Occipital lobe (tissue), 2 donors: Measurements from ENCODE around the gene KNCN. TPM values are rescaled to one million over a fixed set of nuclear protein-coding genes. Genes with fewer than 3 reads are reported as not detected.
A peak's percentile ranks its signal among the peaks of the same experiment; 100 is the strongest.

ENCODE experiments used
- DNase-seq: peaks from one replicate; lab custom pipeline; 2025; lab: John Stamatoyannopoulos, UW
- total RNA-seq: library from RNA; depleted of rRNA; stranded (reverse); fragments of >200 nt; gene quantifications from one replicate; pipeline ENCODE4 v1.2.3, GENCODE V29; 2014

The KNCN gene
- total RNA-seq, 1 donor from 2014 or later = not detected

DNA sequence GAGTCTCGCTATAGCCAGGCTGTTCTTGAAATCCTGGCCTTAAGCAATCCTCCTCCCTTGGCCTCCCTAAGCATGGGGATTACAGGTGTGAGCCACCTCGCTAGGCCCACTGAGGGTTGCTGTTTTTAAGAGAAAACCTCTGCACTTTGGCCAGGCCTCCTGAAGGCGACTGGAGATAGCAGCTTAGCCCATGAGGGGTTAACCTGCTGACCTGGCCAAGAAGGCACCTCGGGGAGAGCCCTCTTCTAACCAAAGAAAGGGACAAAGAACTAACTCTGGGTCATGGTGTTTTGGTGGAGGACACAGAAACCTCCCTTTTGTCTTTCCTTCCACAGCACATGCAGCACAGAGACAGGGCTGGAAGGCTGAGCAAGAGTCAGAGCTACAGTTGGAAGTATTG lies 17.7 kb upstream of the KNCN start:
- DNase-seq = no peak

DNA sequence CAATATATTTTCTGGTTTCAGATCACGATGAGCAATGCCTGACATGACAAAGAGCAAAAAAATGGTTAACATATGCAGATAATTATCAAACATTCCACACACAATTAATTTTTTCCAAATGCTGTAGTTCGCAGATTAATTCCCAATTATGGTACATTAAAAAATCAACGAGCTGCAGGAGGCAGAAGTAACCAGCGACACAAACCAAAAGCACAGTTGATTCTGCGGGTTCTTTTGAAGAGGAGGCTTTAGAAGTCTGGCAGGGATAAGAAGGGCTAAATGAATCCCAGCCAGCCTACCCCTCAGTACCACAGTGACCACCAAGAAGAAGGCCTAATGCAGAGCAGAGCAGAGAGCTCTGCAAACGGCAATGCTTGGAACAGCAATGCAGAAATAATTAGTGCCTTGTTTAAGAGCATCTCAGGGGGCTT lies 17.0 kb upstream of the KNCN start:
- no peak for DNase-seq

DNA sequence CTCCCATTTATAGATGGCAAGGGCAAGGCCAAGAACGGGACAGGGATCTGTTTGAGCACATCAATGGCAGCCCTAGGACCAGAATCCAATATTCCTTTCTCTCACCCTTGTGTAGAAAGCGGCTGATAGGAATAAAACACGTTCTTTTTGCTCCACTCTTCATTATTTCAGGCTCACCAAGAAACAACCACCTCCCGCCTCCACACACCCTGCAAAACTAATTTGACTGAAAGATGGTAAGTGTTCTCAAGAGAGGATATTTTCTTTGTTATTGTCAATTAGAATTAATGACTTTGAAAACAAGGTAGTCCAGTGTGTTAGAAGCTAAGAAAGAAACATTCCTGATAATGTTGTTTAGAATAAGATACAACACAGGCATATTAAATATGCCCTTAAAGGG lies 11.9 kb upstream of the KNCN start:
- DNase-seq = no peak

DNA sequence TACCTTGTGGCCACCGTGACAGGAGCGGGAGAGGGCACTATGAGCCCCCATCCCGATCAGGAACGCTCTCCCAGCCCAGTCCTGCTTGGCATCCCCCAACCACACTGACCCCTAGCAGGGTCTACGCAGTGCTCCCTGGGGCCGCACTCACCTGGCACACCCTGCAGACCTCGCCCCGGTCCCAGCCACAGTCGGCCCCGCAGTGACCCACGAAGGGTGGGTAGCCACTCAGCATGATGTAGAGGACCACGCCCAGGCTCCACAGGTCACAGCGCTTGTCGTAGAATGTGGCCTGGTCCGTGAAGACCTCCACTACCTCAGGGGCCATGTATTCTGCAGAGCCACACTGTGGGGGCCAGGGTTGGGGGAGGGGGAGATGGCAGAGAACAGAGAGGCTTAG lies 11.1 kb upstream of the KNCN start:
- DNase-seq = no peak

DNA sequence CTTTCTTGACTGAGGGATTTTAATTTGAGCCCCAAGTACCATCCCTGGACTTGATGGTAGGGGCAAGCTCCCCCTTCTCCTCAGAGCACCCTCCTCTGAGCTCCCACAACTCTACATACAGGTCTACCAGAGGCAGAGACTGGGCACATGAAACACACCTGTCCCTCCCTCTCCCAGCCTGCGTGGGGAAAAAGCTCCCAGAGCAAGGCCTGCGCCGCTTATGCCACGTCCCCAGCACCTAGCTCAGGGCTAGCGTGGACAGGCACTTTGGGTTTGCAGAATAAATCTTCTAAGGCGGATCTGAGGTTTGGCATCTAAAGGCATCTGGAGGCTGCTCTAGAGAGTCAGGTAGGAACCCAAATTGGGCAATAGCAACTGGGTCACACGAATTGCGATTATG lies 7.5 kb upstream of the KNCN start:
- DNase-seq = no peak

DNA sequence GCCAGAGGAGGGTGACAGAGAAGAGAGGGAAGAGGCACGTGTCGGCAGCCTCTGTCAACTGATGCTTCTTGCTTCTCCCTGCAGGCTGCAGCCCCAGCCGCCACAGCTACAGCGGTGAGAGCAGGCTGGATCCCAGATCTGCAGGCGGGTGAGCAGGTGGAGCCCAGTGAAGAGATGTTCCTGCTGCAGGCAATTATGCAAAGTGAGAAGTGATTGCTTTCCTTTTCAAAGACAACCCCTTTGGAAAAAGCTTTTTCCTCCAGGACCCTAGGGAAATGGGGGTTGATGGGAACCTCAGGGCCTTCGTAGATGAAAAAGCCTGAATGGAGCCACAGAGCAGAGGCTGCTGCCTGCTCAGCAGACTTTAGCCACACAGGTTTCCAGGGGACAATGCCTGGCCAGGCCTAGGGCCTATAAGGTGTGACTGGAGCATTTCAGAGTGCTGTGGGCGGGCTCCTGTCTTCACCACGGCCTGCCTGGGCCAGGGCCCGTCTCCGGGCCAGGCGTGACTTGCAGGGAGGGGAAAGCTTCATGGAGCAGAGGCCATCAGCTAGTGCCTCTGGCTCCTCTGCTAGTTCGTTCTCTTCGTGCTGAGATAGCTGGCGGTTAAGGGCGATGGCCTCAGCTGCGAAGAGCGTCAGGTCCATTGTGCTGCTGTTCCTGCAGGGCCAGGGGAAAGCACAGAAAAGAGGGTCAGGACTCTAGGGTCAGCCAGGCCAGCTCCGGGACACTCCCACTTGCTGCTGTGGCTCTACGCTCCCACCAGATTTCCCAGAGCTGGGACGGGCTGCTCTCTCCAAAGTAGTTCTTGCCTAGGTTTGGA lies 6.9 kb upstream of the KNCN start:
- DNase-seq = peak; percentile 35

DNA sequence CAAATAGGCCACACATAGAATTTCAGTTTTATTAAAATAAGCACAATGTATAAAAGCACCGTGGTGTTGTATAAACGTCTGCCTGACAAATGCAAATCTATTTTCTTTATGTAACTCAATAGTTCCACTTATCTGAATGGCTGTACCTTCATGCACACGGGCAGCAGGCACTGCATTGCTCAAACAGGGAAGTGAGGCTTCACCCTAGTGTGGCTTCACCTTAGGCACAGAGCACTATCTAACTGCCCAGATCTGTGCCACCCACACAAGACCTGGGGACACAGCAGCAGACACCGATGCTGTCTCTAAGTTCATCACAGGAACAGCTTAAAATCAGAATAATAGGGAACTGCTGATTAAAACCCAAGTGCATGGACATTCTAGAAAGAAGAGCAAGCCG lies 6.0 kb upstream of the KNCN start:
- no peak for DNase-seq

DNA sequence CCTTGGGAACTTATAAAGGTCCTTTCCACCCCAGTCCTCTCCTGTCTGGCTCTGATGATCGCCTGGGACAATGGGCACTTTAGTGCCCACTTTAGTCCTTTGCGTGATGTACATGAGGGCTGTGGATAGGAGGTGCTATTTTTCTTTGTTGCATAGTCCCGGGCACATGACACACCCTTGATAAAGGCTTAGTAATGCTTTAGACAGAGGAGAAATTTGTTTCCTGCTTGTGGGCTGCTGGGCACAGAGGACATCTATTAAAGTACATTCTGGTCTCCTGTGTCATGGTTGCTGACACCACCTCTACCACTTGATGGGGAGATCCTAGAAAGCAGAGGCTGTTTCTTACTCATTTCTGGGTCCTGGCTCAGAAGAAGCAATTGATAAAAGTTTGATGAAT lies 5.4 kb upstream of the KNCN start:
- no peak for DNase-seq

DNA sequence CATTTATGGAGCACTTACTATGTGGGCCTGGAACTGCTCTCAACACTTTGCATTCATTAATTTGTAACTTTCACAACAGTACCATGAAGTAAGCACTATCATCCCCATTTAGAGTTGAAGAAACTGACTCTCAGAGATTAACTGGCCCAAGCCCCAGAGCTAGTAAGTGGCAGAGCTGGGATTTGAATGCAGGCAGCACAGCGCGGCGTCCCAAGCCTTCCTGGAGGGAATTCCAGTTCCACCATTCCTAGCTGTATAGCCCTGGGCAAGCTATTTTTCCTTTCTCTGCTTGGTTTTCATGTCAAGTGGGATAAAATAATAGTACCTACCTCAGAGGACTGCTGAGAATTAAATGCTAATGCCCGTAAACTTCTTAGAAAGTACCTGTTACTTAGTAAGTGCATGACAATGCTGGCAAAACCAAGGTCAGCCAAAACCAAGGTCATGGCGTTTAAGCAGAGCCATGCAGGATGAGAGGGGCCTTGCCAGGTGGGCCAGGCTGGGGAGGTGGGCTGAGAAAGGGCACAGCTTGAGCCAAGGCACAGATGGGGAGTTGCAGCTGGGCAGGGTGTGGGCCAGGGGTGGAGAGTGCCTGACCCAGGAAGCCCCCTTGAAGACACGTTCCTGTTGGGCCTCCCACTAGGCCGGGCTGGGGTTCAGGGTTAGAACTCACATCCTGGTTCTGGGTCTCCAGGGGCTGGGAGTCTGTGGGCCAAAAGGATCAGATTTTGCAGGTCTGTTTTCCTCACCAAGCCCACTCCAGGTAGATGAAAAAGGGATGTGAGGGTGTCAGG lies 4.6 kb upstream of the KNCN start:
- DNase-seq = no peak

DNA sequence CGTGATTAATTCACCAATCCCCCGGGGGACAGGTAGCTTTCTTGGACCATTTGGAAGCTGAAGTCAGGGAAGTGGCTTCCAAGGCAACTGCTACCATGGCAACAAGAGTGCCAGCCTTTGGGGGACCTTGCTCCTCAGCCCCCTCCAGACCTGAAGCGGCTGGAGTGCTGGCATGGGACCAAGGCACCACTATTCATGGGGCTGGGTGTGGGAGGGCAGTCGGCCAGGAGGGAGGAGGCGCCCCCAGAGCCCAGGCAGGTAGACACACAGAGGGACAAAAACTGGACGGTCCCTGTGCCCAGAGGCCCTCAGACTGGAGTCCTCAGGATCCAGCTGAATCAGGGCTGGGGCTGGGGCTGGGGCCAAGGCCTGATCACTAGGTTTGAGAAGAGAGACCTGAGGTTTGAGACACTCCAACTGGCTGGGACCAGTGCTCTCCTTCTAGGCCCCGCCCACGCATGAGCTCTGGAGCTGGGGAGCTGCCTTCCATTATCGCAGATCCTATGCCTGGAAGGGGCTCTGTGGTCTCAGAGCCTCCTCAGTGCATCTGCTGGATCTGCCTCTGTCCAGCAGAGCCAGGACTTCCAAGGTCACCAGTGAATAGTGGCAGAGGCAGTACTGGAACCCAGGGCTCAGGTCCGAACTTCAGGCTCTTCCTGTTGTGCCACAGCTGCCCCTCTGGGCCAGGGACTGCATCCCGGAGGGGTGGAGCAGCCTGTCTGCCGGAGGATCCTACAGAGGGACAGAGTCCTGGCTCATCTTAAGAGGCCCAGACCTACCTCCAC lies 3.3 kb upstream of the KNCN start:
- DNase-seq = no peak

DNA sequence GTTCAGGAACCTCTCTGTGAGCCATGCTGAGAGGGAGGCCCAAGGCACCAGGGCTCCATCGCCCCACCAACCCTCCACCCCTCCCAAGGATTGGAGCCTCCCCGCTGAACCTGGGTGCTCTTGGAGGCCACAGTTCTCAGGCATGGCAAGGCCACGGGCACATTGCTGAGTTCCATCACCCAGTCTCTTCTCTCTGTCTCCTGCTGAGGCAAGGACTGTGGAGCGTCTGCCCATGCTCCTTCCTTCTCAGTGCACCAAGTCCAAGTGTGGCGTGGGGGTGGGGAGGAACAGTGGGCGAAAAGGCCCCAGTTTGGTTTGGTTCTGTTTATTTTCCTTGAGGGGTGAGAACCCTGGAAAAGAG lies 2.8 kb upstream of the KNCN start:
- no peak for DNase-seq

DNA sequence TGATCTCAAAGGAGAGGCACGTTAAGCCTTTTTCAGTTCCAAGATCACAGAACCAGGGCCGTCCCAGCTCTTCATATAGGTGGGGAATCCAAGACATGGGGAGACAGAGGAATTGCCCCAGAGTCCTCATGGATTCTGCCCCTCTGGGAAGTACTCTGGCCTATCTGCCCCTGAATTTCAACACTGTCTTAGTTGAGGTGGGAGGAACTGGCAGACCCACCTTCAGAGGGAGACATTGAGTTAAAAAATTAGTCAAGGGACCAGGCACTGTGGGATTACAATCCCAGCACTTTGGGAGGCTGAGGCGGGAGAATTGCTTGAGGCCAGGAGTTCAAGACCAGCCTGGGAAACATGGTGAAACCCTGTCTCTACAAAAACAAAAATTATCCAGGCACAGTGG lies 2.1 kb upstream of the KNCN start:
- no peak for DNase-seq

DNA sequence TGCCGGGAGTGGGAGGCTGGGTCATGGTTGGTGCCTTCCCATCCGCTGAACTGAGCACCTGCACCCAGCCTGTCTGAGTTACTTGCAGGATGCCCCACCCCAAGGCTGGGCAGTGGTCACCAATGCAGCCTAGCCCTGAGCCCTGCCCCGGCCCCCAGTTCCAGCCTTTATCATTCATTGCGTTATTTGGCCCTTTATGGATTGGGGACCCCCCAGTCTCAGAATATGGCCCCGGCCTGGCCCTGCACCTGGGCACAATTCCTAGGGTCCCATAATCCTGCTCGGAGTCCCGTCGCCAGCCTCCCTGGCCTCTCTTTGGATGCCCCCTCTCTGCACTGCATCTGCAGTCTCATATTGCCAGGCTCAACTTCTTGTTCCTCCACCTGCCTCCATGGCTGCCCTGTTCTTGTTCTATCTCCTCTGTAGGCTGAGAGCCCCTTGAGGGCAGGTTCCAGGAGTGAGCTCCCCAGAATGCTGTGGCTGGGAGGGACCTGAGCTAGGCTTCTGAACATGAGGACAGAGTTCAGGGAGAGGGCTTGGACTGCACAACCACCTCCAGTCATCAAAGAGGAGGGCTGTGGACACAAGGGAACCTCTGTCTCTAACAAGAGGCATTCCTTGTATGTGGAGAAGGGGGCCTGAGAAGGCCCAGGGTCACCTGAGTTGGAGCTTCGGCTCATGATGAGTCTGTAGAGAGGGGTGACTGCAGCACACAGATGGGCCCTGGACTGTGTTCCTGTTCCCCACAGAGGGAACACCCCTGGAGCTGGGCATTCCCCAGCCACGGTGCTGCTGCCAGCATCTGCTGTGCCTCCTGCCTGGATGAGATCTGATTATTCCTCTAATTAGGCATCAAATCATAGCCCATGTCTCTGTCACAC lies 1.1 kb upstream of the KNCN start:
- DNase-seq = no peak

DNA sequence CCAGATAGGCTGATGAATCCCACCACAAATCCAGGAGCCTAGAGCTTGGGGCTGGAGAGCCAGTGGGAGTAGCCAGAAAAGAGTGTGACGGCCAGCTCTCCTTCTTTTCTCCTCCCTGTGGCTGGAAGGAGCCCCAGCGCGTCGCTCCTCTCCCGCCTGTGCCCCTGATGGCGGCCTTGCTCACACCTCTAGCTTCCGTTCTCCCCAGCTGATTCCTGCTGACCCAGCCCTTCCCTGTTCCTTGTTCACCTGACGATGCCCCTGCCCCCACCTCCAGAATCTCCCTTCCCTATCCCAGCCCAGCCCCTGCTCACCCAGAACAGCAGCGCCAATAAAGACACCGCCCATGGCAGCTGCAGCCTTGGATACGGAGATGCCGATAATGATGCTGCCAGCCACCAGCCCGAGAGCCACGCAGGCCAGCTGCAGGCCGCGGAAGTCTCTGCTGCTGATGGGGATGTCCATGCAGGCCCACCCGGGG lies 656 bp downstream of the KNCN start:
- DNase-seq = no peak

DNA sequence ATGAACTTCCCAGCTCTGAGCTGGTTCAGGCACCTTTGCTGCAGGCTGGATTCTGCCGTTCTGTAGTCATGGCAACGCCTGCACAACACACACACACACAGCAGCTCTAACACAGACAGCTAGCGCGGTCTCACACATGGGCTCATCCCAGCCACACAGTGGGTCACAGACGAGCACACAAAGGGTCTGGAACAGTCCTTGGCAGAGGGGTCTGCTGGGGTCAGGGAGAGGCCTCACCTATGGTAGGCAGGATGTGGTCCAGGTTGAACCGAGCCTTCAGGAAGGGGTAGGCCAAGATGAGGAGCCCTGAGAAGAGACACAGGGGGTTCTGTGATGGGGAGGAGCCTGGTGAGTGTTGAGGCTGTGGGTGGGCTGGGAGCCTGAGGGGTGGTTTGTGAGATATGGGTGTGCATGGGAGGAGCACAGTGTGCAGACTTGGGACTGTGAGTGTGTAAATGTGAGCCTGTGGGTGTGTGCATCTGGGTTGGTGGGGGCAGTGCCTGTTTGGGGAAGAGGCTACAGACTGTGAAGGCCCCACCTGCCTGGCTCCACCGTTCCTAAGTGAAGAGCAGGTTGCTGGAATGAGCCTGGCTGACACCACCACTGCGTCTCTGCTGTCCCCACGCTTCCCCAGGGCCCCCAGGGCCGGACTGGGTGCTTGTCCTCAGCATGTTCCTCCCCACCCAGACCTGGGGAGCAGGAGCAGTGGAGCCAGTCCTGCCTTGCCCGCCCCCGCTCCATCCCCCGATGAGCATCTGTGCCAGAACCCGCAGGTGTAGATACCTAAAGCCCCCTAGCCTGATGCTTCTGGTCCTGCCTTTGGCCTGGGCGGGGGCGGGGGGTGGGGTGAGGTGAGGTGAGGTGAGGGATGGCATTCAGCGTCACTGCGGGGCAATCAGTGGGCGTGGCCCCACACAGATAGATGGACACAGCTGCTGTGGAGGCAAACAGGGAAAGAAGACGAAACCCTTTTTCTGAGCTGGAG lies 1.5 kb downstream of the KNCN start:
- peak; percentile 43 for DNase-seq

DNA sequence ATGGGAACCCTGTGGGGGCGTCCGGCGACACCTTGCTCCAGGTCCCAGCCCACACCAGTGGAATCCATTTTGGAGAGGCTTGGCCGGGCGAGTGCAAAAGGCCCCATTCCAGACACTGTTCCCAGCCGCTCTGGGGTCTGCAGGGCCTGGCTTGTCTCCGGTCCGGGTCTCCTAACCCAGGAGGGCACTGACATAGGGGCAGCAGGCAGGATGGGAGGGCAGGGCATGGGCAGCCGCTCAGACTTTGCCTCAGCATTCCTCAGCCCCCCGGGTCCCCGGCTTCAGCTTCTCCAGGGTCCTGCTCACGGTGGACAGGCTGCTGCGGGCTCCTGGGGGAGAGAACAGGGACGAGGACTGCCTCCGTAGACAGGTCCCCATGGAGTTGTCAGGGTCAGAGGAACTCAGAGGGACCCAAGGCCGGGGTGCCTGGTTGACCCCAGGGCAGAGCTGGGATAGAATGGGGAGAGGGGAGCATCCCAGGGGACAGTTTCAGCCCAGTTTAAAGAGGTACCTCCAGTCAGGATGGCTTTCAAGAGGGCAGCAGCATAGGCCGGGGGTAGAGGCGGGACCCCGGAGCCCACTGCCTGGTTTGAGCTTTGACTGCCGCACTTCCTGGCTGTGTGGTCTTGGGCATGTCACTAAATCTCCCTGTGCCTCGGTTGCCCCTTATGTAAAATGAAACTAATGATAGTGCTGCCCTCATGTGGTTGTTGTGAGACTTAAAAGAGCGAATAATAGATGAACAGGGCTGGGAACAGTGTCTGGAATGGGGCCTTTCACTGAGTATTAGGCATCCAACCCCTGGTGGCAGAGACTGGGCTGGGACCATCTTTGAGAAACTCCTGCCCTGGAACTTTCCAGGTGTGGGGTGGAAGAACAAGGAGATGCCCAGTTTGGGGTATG lies 3.7 kb downstream of the KNCN start:
- no peak for DNase-seq

DNA sequence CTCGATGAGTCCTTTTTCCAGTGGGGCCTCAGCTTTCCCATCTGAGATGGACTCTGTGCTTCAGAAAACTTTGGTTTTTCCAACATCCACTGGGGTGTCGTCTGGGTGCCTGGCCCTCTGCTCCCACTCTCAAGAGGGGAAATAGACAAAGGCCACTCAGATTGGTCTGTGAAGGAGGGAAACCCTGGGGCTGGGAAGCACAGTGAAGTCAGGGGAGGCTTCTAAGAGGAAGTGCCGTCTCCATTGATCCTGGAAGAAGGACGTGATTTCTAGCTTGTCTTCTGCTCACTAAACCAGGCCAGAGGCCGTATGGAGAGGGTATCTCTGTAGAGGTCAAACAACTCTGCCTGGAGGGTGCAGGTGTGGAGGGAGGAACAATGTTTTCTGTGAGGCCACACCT lies 5.2 kb downstream of the KNCN start:
- DNase-seq = no peak

DNA sequence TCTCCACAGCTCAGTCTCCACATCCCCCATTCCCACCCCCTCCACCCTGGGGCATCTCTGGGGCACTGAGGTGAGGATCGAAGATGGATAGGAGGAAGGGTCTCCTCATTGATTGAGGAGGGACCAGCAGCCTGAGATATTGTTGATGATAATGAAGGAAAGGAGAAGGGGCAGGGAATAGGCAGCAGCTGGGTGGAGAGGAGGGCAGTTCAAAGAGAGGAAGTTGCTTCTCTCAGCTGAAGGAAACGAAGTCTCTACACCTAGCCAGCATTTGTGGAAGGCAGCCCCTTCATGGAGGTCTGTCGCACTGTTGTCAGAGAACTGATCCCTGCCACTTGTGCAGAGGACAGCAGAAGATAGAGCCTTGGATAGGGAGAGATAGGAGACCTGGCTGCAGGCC lies 5.7 kb downstream of the KNCN start:
- DNase-seq = no peak
